Activated CD4-positive, alpha-beta memory T cell treated with anti-CD3 and anti-CD28 coated beads for 36 hours (primary cell): ENCODE results near the gene CHST11. TPM values are rescaled to one million over a fixed set of nuclear protein-coding genes. Genes with fewer than 3 reads are reported as not detected.

Experiments used
- CTCF ChIA-PET: fragments of 350-600 bp; sonication (Branson Sonifier 250); formaldehyde crosslinking; loops from one replicate; lab custom pipeline; 2021; ENCODE audit warnings: antibody characterized with exemption, inconsistent platforms; lab: Charles Lee
- POLR2A ChIA-PET: fragments of 350-600 bp; sonication (Branson Sonifier 250); formaldehyde crosslinking; loops from one replicate; lab custom pipeline; 2021; ENCODE audit warnings: antibody characterized with exemption; lab: Charles Lee
- DNase-seq: peaks from one replicate; pipeline ENCODE4 v3.0.0-alpha.2; 2020
- H3K27ac Mint-ChIP-seq: one replicate; pipeline ENCODE4 v1.8.0; 2021; ENCODE audit warnings: mixed read lengths
- H3K27me3 Mint-ChIP-seq: one replicate; pipeline ENCODE4 v1.8.0; 2021; ENCODE audit warnings: mixed read lengths
- H3K36me3 Mint-ChIP-seq: one replicate; pipeline ENCODE4 v1.8.0; 2021; ENCODE audit warnings: mixed read lengths
- H3K4me1 Mint-ChIP-seq: one replicate; pipeline ENCODE4 v1.8.0; 2021; ENCODE audit warnings: low read depth, mixed read lengths
- H3K4me3 Mint-ChIP-seq: one replicate; pipeline ENCODE4 v1.8.0; 2021; ENCODE audit warnings: mild to moderate bottlenecking, mixed read lengths
- H3K9me3 Mint-ChIP-seq: one replicate; pipeline ENCODE4 v1.8.0; 2021; ENCODE audit warnings: mixed read lengths
- intact Hi-C: fragments of 100-400 bp; cut with micrococcal nuclease; formaldehyde crosslinking; loops from one replicate; pipeline ENCODE4 v1.15.1; 2023
- total RNA-seq, 2 experiments: library from RNA; stranded (reverse); gene quantifications; one replicate each; pipeline ENCODE4 v1.2.3, GENCODE V29; 2021

Gene CHST11
- total RNA-seq, 2 experiments from 2014 or later: 58.3 to 59.0 TPM

DNA sequence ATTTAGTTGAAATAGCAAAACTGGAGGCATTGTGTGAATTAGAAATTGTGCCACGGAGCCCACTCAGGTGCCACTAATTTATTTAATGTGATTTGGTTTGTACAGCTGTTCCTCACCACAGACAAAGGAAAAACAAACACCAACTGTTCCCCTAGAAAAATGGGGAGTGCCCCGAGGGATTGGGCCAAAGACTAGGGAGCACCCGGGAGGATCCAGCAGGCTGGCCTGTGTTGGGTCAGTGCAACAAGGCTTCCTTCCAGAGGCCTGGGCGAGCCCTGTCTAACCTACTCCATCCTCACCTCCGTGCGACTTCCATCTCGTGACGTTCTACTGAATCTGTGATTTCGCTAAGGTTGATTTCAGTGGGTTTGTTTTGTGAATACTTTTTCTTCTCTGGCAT is 206.2 kb downstream of the CHST11 start:
- Mint-ChIP-seq H3K9me3 (no peaks in the 10 kb centered on the region), H3K4me3 (no peak overlapping the region), H3K36me3 (peaks cover 3% of the 10 kb centered on the region), H3K4me1 (peaks cover 37% of the 10 kb centered on the region), H3K27ac (no peak overlapping the region), H3K27me3 (no peaks in the 10 kb centered on the region)
- CTCF ChIA-PET: interaction anchor here (1.3 kb wide), 1 partner anchor 8 kb away, joined by 7 read pairs; no protein-coding TSS in a partner anchor
- intact Hi-C loops: no loop called here
- no peak for DNase-seq
- POLR2A ChIA-PET: no interaction called here

DNA sequence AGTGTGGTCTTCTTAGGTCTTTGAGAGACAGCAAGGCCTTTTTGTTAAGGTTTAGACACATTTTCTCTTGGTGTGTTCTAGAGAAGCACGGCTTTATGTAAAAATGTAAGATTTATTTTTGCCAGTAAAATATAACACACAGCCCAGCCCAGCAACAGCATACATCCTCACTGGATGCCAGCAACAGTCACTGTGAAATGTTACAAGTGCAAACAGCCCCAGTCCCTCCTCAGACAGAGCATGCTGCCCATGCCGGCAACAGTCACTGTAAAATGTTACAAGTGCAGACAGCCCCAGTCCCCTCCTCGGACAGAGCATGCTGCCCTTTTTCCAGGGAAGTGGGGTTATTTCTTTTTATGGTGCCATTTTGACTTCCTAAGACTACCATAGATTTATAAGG is 207.6 kb downstream of the CHST11 start:
- intact Hi-C loops: no loop called here
- Mint-ChIP-seq H3K4me3 (no peak overlapping the region), H3K27me3 (no peaks in the 10 kb centered on the region), H3K27ac (no peak overlapping the region), H3K4me1 (peaks cover 50% of the 10 kb centered on the region), H3K36me3 (peaks cover 3% of the 10 kb centered on the region), H3K9me3 (no peaks in the 10 kb centered on the region)
- CTCF ChIA-PET: interaction anchor here (1.3 kb wide), 1 partner anchor 10 kb away, joined by 7 read pairs; no protein-coding TSS in a partner anchor
- no peak for DNase-seq
- POLR2A ChIA-PET: no interaction called here

DNA sequence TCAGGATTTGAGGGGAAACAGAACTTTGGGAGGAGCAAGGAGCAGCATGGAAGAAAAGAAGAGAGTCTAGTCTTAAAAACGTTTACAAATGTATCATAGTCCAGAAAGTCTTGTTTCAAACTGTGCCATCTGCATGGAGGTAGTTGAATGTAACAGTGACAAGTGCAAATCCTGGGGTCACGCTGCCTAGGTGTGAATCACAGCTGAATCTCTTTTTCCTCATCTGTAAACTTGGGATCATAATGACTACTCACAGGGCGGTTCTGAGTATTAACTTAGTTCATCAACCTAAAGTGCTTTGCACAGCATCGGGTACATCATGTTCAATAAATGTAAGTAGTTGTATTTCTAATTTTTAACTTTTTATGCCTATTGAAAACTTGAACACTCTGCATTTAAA is 208.5 kb downstream of the CHST11 start:
- peaks cover 57% of the 10 kb centered on the region for H3K4me1 Mint-ChIP-seq
- intact Hi-C loops: no loop called here
- no peaks in the 10 kb centered on the region for H3K9me3 Mint-ChIP-seq
- peak; percentile 67 for DNase-seq
- H3K27ac Mint-ChIP-seq: peak overlapping the region; percentile 78
- ChIA-PET CTCF (no interaction called here), POLR2A (no interaction called here)
- H3K36me3 Mint-ChIP-seq: peaks cover 3% of the 10 kb centered on the region
- H3K4me3 Mint-ChIP-seq: no peak overlapping the region
- no peaks in the 10 kb centered on the region for H3K27me3 Mint-ChIP-seq

DNA sequence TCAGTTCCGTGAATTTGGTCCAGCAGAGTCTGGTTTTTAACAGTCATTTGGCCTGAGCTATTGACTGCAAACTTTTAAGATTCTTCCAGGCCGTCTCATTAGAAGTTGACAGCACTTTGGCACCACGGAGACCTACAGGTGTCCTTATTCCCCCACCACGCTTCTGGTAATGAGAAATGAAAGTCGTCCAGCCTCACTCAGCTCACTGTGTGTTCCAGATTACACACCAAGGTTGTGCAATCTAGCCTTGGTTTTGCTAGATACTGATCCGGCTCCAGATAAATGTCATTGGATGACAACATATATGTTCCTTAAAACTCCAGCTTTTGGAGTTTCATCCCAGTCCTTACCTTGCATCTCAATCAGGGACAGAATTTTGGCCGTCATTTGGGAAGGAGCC is 210.4 kb downstream of the CHST11 start:
- POLR2A ChIA-PET: no interaction called here
- DNase-seq: no peak
- H3K9me3 Mint-ChIP-seq: no peaks in the 10 kb centered on the region
- no peak overlapping the region for H3K27ac Mint-ChIP-seq
- peaks cover 64% of the 10 kb centered on the region for H3K4me1 Mint-ChIP-seq
- intact Hi-C loops: no loop called here
- CTCF ChIA-PET: interaction anchor here (1.0 to 1.8 kb wide), 4 partner anchors 15 to 286 kb away, joined by 3 to 5 read pairs (median 3); no protein-coding TSS in a partner anchor
- no peaks in the 10 kb centered on the region for H3K27me3 Mint-ChIP-seq
- peaks cover 3% of the 10 kb centered on the region for H3K36me3 Mint-ChIP-seq
- no peak overlapping the region for H3K4me3 Mint-ChIP-seq

DNA sequence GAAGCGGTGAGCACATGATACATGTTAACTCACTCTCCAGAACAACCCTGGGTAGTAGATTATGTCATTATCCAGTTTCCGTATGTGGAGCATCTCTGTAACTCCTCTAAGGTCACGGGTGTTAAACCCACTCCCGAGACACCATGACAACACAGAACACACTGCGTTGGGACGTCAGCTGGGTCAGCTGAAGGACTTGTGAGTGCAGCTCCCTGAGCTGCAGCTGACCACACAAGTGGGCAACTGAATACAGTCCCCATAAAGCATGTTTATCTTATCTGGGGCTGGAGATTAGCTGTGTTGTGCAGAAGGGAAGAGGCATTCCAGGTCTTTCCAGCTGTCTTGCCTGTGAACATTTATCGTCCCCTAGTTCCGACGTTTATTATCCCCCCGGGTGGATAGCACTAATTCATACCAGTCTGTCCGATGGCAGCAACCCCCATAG is 211.5 kb downstream of the CHST11 start:
- no peak for DNase-seq
- Mint-ChIP-seq H3K4me3 (no peak overlapping the region), H3K36me3 (peaks cover 3% of the 10 kb centered on the region), H3K9me3 (no peaks in the 10 kb centered on the region), H3K27me3 (no peaks in the 10 kb centered on the region), H3K27ac (no peak overlapping the region), H3K4me1 (peaks cover 69% of the 10 kb centered on the region)
- intact Hi-C loops: no loop called here
- ChIA-PET POLR2A (no interaction called here), CTCF (interaction anchor here (1.2 to 1.8 kb wide), 3 partner anchors 16 to 286 kb away, joined by 3 to 6 read pairs (median 5); no protein-coding TSS in a partner anchor)

DNA sequence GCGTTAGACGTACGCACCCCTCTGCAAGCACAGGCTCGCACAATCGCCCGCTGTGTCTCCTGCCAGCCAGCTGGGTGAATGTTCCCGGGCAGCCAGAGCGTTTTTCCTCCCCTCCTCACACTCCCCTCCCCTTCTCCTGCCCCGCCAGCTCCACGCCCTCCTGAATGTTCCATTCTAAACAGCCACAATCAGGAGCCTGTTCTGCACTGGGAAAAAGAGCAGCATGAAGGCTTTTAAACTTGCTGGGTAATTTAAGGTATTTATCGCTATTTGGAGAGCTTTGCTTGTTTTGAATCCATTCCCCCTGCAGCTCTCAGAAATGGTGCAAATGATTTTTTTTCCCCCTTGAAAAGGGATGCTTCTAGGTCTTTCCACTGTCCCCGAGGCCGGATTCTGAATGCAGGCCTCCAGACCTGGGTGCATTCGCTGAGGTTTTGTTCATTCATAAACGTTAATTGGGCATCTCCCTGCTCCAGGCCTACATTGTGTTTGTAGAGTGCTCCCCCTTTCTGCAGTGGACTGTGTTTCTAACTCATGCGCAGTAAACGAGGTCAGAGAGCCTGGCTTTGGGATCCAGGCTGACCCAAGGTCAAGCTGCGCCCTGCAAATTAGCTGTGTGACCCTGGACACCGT is 212.5 kb downstream of the CHST11 start:
- intact Hi-C loops: no loop called here
- H3K27ac Mint-ChIP-seq: no peak overlapping the region
- ChIA-PET POLR2A (interaction anchor here (4.3 kb wide), 1 partner anchor 19 kb away, joined by 14 read pairs; no protein-coding TSS in a partner anchor), CTCF (interaction anchor here (1.2 to 1.6 kb wide), 2 partner anchors 19 to 287 kb away, joined by 3 to 6 read pairs; no protein-coding TSS in a partner anchor)
- H3K9me3 Mint-ChIP-seq: no peaks in the 10 kb centered on the region
- H3K27me3 Mint-ChIP-seq: no peaks in the 10 kb centered on the region
- peaks cover 72% of the 10 kb centered on the region for H3K4me1 Mint-ChIP-seq
- no peak overlapping the region for H3K4me3 Mint-ChIP-seq
- no peak for DNase-seq
- peaks cover 3% of the 10 kb centered on the region for H3K36me3 Mint-ChIP-seq

DNA sequence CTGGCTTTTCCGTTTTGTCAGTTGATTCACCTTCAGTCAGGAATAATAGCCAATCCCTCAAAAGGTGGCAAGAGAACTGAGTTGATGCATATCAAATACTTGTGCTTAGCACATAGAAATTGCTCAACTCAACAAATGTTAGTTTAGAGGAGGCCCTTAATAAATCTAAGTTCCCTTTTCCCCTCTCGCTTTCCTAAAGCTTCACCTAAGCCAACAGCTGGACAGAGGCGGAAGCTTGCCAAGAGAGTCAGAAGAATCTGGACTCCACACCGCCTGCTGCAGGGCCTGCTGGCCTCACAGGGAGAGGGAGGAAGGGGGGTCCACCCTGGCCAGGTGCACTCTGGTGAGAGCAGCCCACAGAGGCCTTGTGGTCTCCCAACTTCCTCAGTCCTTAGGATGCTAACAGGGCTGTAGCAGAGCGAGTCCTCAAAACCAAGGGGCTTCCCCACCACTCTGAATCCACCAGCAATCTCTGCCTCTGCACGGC is 213.1 kb downstream of the CHST11 start:
- Mint-ChIP-seq H3K4me3 (no peak overlapping the region), H3K4me1 (peaks cover 68% of the 10 kb centered on the region), H3K36me3 (peaks cover 3% of the 10 kb centered on the region), H3K27me3 (no peaks in the 10 kb centered on the region), H3K9me3 (no peaks in the 10 kb centered on the region), H3K27ac (peak overlapping the region; percentile 95)
- POLR2A ChIA-PET: interaction anchor here (4.3 kb wide), 1 partner anchor 18 kb away, joined by 14 read pairs; no protein-coding TSS in a partner anchor
- CTCF ChIA-PET: interaction anchor here (1.6 kb wide), 1 partner anchor 288 kb away, joined by 6 read pairs; no protein-coding TSS in a partner anchor
- intact Hi-C loops: loop anchor here (2.0 to 5.0 kb wide), 3 partner anchors 103 to 193 kb away; no protein-coding TSS in a partner anchor
- peak; percentile 51 for DNase-seq

DNA sequence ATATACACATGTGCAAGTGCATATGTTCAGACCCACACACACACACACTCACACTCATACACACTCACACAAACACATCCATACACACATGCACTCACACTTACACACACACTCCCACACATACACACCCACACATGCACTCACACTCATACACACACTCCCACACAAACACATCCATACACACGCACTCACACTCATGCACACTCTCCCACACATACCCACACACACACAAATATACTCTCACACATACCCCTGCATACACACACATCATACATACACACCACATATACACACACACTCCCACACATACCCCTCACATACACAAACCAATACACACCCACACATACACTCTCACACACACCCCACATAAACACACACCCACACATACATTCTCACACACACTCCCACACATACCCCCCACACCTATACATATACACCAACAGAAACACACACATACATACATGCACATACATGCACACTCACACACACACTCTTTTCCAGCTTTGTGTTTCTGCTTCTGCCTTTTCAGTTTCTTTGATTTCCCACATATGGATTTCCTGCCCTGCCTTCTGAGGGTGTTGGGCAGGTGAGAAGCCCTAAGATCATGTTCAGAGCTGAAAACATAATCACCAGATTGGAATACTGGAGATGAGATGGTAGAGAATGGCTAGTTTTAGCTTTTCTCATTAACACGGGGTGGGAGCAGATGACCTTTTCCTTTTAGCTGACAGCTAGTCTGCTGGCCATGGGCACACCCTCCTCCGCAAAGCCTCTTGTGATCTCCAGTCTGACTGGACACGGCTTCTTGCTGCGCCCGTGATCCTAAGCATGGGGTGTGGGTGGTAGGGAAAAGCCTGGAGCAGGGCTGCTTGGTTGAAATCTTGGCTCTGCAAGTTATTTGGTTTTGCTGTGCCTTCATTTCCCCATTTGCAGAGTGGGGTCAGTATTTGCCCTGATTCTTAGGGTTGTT is 214.0 kb downstream of the CHST11 start:
- intact Hi-C loops: loop anchor here (1.0 to 5.0 kb wide), 10 partner anchors 11 to 211 kb away; no protein-coding TSS in a partner anchor
- Mint-ChIP-seq H3K27me3 (no peaks in the 10 kb centered on the region), H3K9me3 (no peaks in the 10 kb centered on the region), H3K36me3 (peaks cover 3% of the 10 kb centered on the region), H3K4me1 (peaks cover 62% of the 10 kb centered on the region), H3K27ac (peak overlapping the region; percentile 95), H3K4me3 (peak overlapping the region; percentile 52)
- DNase-seq: peak; percentile 22
- CTCF ChIA-PET: interaction anchor here (0.7 to 2.2 kb wide), 7 partner anchors 10 to 288 kb away, joined by 3 to 8 read pairs (median 3); partner anchors contain the start of gene CHST11
- POLR2A ChIA-PET: interaction anchor here (1.1 to 4.3 kb wide), 4 partner anchors 12 to 102 kb away, joined by 5 to 14 read pairs (median 14); no protein-coding TSS in a partner anchor

DNA sequence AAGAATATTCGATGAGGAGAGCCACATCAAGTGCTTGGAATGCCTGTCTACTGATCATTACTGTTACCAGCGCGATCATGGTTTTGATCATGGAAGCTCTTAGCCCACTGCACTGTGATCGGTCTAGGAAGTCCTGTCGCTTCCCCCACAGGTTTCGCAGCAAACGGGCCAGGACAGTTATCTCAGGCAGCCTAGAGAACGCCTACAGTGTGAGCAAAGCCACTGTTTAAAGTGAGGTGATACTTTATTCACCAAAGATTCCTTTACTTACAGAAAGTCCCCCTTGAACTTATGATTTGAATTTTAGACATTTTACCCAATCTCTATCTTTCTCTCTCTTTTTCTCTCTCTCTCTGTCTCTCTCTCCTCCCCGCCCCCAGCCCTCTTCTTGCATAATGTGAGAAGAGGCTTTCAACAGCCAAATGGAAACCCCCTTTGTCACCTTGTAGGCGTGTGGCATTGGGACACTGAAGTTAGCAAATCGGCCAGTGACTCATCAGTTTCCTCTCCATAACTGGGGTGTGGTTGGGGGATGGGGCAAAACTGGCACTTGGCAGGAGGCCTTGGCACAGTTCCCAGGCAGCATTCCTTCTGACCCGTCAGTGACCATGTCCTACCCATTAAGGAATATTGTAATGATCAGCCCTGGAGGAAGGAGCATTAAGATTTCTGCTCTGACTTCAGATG is 214.8 kb downstream of the CHST11 start:
- intact Hi-C loops: loop anchor here (1.0 to 5.0 kb wide), 10 partner anchors 10 to 212 kb away; no protein-coding TSS in a partner anchor
- Mint-ChIP-seq H3K9me3 (no peaks in the 10 kb centered on the region), H3K27ac (peak overlapping the region; percentile 95), H3K27me3 (no peaks in the 10 kb centered on the region), H3K4me3 (peak overlapping the region; percentile 52), H3K36me3 (no peaks in the 10 kb centered on the region), H3K4me1 (peaks cover 60% of the 10 kb centered on the region)
- ChIA-PET CTCF (interaction anchor here (0.7 to 2.2 kb wide), 14 partner anchors 9 to 290 kb away, joined by 3 to 10 read pairs (median 3); partner anchors contain the start of genes CHST11 and SLC41A2), POLR2A (interaction anchor here (1.1 to 4.3 kb wide), 6 partner anchors 9 to 103 kb away, joined by 3 to 14 read pairs (median 9); no protein-coding TSS in a partner anchor)
- DNase-seq: peak; percentile 94

DNA sequence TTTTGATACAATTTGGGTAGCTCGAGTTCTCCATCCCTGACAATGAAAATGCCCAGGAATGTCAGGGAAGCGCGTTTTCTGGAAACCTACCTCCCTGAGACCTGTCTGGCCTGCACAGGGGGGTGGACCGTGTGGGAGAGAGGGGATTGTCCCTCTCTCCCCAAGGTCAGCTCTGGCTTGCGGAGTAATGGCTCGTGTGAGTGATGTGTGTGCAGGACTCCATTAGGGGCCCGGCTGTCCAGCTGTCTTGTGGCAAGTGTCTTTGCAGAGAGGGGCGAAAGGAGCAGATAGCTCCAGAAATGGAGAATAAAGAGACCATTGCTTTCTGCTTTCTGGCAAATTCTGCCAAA is 215.3 kb downstream of the CHST11 start:
- peak overlapping the region; percentile 95 for H3K27ac Mint-ChIP-seq
- intact Hi-C loops: loop anchor here (5.0 kb wide), 1 partner anchor 195 kb away; no protein-coding TSS in a partner anchor
- ChIA-PET POLR2A (interaction anchor here (1.2 to 4.3 kb wide), 5 partner anchors 9 to 43 kb away, joined by 3 to 14 read pairs (median 13); no protein-coding TSS in a partner anchor), CTCF (interaction anchor here (0.9 to 2.2 kb wide), 9 partner anchors 9 to 290 kb away, joined by 3 to 10 read pairs (median 3); partner anchors contain the start of gene SLC41A2)
- peaks cover 62% of the 10 kb centered on the region for H3K4me1 Mint-ChIP-seq
- H3K27me3 Mint-ChIP-seq: no peaks in the 10 kb centered on the region
- H3K36me3 Mint-ChIP-seq: no peaks in the 10 kb centered on the region
- peak overlapping the region; percentile 52 for H3K4me3 Mint-ChIP-seq
- DNase-seq: no peak
- H3K9me3 Mint-ChIP-seq: no peaks in the 10 kb centered on the region
